K562 (cell line): ENCODE data around the gene CCDC159. TPM values are rescaled to one million over a fixed set of nuclear protein-coding genes. Genes with fewer than 3 reads are reported as not detected.
A peak's percentile ranks its signal among the peaks of the same experiment; 100 is the strongest.

Experiments
- ATAC-seq: fragments of 200-7000 bp; cut with Tn5 transposase; 3 replicates; pipeline ENCODE4 v1.9.1; 2020; ENCODE audit warnings: moderate library complexity
- BruUV-seq: library from RNA; stranded (reverse); fragments of 400-500 nt; replicated peaks from 2 replicates; lab custom pipeline; 2021; lab: Mats Ljungman, UMichigan
- CTCF ChIA-PET: fragments of 300-600 bp; formaldehyde crosslinking; extraction: SDS; loops from one replicate; lab custom pipeline; 2021; ENCODE audit warnings: low intra/inter-chr PET ratio; lab: Yijun Ruan, JAX
- POLR2A ChIA-PET: fragments of 300-600, 350-650 bp; sonication (Branson Sonifier 250); formaldehyde crosslinking; extraction: SDS; loops from one replicate; lab custom pipeline; 2021; ENCODE audit warnings: antibody characterized with exemption, inconsistent platforms; lab: Yijun Ruan, JAX
- DNase-seq, 4 experiments: peaks; one replicate each; pipeline versions ENCODE4 v3.0.0 to v3.0.0-alpha.2; 2011 to 2018; ENCODE audit warnings: low spot score in 3 of 4, mixed read lengths in 3 of 4; ENCODE audit errors: extremely low read depth in 1 of 4
- FAIRE-seq: peaks from 2 replicates; lab custom pipeline; 2011; peaks lifted over from hg19 to GRCh38; lab: Jason Lieb, UNC
- H2AFZ ChIP-seq: 2 replicates; pipeline ENCODE4 v1.6.0; 2011; ENCODE audit warnings: low read depth, low read length, control low read depth, inconsistent platforms
- H3K27ac ChIP-seq: fragments of 200-600 bp; 3 replicates; pipeline ENCODE4 v1.8.0; 2011; ENCODE audit warnings: low read depth, mild to moderate bottlenecking, control low read depth, inconsistent platforms, low read length, moderate library complexity, mixed read lengths; ENCODE audit errors: extremely low read depth
- H3K27me3 ChIP-seq, 2 experiments: fragments of 300-600 bp in 1 of 2; 2 replicates in 1 of 2; 3 replicates in 1 of 2; pipeline versions ENCODE4 v1.6.0 to v1.8.0; 2011; ENCODE audit warnings: inconsistent platforms in 2 of 2, low read length in 2 of 2, mild to moderate bottlenecking in 1 of 2, mixed read lengths in 1 of 2, moderate library complexity in 1 of 2; ENCODE audit not compliant: control insufficient read depth in 2 of 2, insufficient read depth in 2 of 2
- H3K36me3 ChIP-seq: fragments of 300-600 bp; 3 replicates; pipeline ENCODE4 v1.8.0; 2011; ENCODE audit warnings: mild to moderate bottlenecking, low read length, inconsistent platforms; ENCODE audit not compliant: control insufficient read depth, insufficient read depth
- H3K4me1 ChIP-seq, 2 experiments: fragments of 200-600 bp in 1 of 2; replicated peaks in 1 of 2; 2 replicates in 1 of 2; 3 replicates in 1 of 2; pipeline versions ENCODE4 v1.5.1 to v1.8.0; 2011; ENCODE audit warnings: inconsistent platforms in 2 of 2, low read length in 2 of 2, mild to moderate bottlenecking in 1 of 2, mixed read lengths in 1 of 2, moderate library complexity in 1 of 2; ENCODE audit not compliant: control insufficient read depth in 2 of 2, insufficient read depth in 2 of 2
- H3K4me2 ChIP-seq: 2 replicates; pipeline ENCODE4 v1.6.1; 2011; ENCODE audit warnings: low read length, control low read depth, inconsistent platforms, mixed read lengths; ENCODE audit not compliant: insufficient read depth
- H3K4me3 ChIP-seq: fragments of 200-600 bp; sonication (generic), shearing (Covaris generic); 2 replicates; pipeline ENCODE4 v1.5.1; 2016; ENCODE audit warnings: control low read depth, inconsistent platforms
- H3K79me2 ChIP-seq: fragments of 200-600 bp; 3 replicates; pipeline ENCODE4 v1.8.0; 2011; ENCODE audit warnings: low read length, inconsistent platforms; ENCODE audit not compliant: control insufficient read depth, insufficient read depth
- H3K9ac ChIP-seq, 2 experiments: 2 replicates each; pipeline versions ENCODE4 v1.6.0 to v1.6.1; 2011; ENCODE audit warnings: low read depth in 2 of 2, low read length in 2 of 2, control low read depth in 1 of 2, inconsistent platforms in 1 of 2, mild to moderate bottlenecking in 1 of 2, mixed read lengths in 1 of 2; ENCODE audit not compliant: insufficient read depth in 1 of 2
- H3K9me1 ChIP-seq: one replicate; pipeline ENCODE4 v1.6.0; 2011; ENCODE audit warnings: inconsistent platforms, mild to moderate bottlenecking, low read length, moderate library complexity; ENCODE audit not compliant: control insufficient read depth, insufficient read depth
- H3K9me3 ChIP-seq: replicated peaks from 2 replicates; pipeline ENCODE4 v1.5.1; 2011; ENCODE audit warnings: low read depth, low read length, inconsistent platforms; ENCODE audit not compliant: control insufficient read depth, insufficient read depth
- H4K20me1 ChIP-seq: replicated peaks from 2 replicates; pipeline ENCODE4 v1.6.1; 2011; ENCODE audit warnings: low read length, inconsistent platforms, mixed read lengths; ENCODE audit not compliant: control insufficient read depth, insufficient read depth
- GTF2A2 ChIP-seq: IDR thresholded peaks from 2 replicates; pipeline ENCODE4 v1.6.1; 2016; ENCODE audit warnings: mild to moderate bottlenecking, missing genetic modification characterization, missing compliant biosample characterization
- RBFOX2 ChIP-seq: fragments of 200-400 bp; formaldehyde crosslinking; IDR thresholded peaks from 2 replicates; pipeline ENCODE4 v1.6.1; 2017; ENCODE audit warnings: low read depth, mild to moderate bottlenecking, low read length, moderate library complexity
- RBM34 ChIP-seq: fragments of 200-400 bp; formaldehyde crosslinking; IDR thresholded peaks from 2 replicates; pipeline ENCODE4 v1.6.1; 2018; ENCODE audit warnings: low read length, borderline replicate concordance; ENCODE audit not compliant: insufficient read depth
- WGBS: fragments of 100-300 bp; shearing (Covaris generic); methylation state at CpG from one replicate; pipeline ENCODE4 v1.1.6; 2016; ENCODE audit warnings: low coverage, mixed read lengths; ENCODE audit not compliant: insufficient coverage; ENCODE audit errors: missing lambda C conversion rate; 5-methylcytosine and 5-hydroxymethylcytosine counted together
- in situ Hi-C: fragments of 300-500 bp; cut with MboI; formaldehyde crosslinking; loops from 4 replicates; pipeline ENCODE4 v1.15.0; 2018; ENCODE audit warnings: inconsistent platforms, mixed read lengths
- intact Hi-C: fragments of 100-400 bp; cut with micrococcal nuclease; formaldehyde crosslinking; loops from 2 replicates; pipeline ENCODE4 v1.14.2; 2022
- polyA plus RNA-seq, 8 experiments: library from polyadenylated mRNA; depleted of rRNA in 4 of 8; stranded (reverse) in 5 of 8; unstranded in 3 of 8; fragments of >200 nt; fragmentation: Nextera tagmentation in 2 of 8; fragmentation: Illumina TruSeq in 1 of 8; extraction: Ambion mirVana in 2 of 8; extraction: Trizol in 1 of 8; gene quantifications; 2 replicates each; pipeline versions ENCODE4 v1.2.1 to v1.2.3, GENCODE V29; 2011 to 2014; ENCODE audit warnings: inconsistent platforms in 1 of 8, missing spikeins in 1 of 8
- total RNA-seq, 7 experiments: library from RNA; depleted of rRNA in 6 of 7; stranded (reverse); fragments of >200 nt in 6 of 7; fragmentation: Illumina TruSeq in 2 of 7; extraction: Trizol in 2 of 7; gene quantifications; 2 replicates each; pipeline versions ENCODE4 v1.2.1 to v1.2.3, GENCODE V29; 2011 to 2021; ENCODE audit warnings: low replicate concordance in 1 of 7
- TF ChIP-seq, protein P1 (sequence below): sonication (generic); formaldehyde crosslinking; IDR thresholded peaks from 2 replicates; pipeline ENCODE4 v1.8.0; 2022; ENCODE audit warnings: mild to moderate bottlenecking, missing genetic modification reagents
- TF ChIP-seq, protein P2 (sequence below): sonication (generic); formaldehyde crosslinking; IDR thresholded peaks from 2 replicates; pipeline ENCODE4 v1.8.0; 2022; ENCODE audit warnings: missing genetic modification reagents, mild to moderate bottlenecking, moderate library complexity, borderline replicate concordance

Gene CCDC159
- total and polyA plus RNA-seq, 9 of the 15 experiments (the other 6 are each of a cell fraction or from before 2014, with no cell fraction given), result 0.68 to 10.1 (median 4.7) TPM

DNA sequence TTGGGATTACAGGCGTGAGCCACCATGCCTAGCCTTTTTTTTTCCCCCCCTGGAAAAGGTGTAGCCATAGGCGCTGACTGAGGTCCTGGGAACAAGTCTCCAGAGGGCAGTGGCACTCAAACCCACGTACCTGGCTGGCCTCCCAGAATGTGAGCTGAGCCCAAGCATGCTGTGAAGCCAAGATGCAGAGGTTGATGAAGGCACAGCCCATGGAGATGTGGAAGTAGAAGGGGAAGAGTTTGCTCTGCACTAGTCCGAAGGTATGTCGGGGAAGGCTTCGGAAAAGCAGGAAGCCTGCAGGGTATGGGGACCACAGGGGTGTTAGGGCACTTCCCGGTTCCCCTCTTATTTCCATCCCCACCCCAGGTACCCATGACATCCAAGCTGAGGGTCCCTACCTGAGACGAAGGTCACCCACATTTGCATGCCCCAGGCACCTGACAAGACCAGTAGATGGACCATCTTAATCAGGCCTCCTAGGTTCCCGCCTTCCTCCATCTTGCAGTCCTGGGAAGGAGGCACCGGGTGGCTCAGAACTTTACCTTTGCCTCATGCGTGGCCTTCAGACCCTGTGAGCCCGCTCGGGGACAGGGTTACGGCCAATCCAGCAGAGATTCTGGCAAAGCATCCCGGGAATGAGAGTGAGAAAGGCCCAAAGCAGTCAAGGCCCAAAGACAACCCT, 1.1 kb upstream of the CCDC159 start (continued):
- TF ChIP-seq, protein P1, sequence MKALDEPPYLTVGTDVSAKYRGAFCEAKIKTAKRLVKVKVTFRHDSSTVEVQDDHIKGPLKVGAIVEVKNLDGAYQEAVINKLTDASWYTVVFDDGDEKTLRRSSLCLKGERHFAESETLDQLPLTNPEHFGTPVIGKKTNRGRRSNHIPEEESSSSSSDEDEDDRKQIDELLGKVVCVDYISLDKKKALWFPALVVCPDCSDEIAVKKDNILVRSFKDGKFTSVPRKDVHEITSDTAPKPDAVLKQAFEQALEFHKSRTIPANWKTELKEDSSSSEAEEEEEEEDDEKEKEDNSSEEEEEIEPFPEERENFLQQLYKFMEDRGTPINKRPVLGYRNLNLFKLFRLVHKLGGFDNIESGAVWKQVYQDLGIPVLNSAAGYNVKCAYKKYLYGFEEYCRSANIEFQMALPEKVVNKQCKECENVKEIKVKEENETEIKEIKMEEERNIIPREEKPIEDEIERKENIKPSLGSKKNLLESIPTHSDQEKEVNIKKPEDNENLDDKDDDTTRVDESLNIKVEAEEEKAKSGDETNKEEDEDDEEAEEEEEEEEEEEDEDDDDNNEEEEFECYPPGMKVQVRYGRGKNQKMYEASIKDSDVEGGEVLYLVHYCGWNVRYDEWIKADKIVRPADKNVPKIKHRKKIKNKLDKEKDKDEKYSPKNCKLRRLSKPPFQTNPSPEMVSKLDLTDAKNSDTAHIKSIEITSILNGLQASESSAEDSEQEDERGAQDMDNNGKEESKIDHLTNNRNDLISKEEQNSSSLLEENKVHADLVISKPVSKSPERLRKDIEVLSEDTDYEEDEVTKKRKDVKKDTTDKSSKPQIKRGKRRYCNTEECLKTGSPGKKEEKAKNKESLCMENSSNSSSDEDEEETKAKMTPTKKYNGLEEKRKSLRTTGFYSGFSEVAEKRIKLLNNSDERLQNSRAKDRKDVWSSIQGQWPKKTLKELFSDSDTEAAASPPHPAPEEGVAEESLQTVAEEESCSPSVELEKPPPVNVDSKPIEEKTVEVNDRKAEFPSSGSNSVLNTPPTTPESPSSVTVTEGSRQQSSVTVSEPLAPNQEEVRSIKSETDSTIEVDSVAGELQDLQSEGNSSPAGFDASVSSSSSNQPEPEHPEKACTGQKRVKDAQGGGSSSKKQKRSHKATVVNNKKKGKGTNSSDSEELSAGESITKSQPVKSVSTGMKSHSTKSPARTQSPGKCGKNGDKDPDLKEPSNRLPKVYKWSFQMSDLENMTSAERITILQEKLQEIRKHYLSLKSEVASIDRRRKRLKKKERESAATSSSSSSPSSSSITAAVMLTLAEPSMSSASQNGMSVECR, result 0 out of 2 replicates have a peak, but pooled peaks have one; percentile 31
- TF ChIP-seq RBFOX2, result no peak
- TF ChIP-seq RBM34, result no peak

DNA sequence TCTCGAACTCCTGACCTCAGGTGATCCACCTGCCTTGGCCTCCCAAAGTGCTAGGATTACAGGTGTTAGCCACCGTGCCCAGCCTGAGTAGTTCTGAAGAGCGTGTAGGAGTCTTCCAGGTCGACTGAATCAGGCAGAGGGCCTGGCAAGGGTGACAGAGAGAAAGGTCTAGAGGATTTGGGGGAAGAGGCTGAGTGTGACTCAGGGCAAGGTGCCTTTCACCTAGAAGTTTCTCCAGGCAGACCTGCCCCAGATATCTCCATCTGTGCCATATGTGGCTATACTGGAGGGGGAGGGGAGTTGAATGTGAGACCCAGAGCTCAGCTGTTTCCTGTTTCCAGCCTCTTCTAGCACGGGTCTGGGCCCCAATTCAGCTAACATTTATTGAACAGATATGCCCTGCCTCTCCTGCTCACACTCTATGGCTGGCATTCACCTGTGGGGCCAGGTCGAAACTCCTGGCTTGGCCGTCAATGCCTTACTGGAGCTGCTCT, 1.3 kb downstream of the CCDC159 start:
- H3K79me2 ChIP-seq, result no peaks in the 10 kb centered on the region
- no peak overlapping the region for H3K4me2 ChIP-seq
- in situ Hi-C loops, result no loop called here
- FAIRE-seq (no peak), ATAC-seq (no peak), DNase-seq (no peak)
- H3K27ac ChIP-seq, result 0 out of 3 replicates have a peak overlapping the region, but pooled peaks have one; percentile 32
- peaks cover 2% of the 10 kb centered on the region for H3K9me1 ChIP-seq
- WGBS, result 54% methylated on average over 6 of the region's 7 CpGs
- intact Hi-C loops, result no loop called here
- no peak overlapping the region for H3K4me3 ChIP-seq
- peaks cover 26 to 43% of the 10 kb centered on the region in 2 experiments for H3K4me1 ChIP-seq
- CTCF ChIA-PET, result no interaction called here
- H3K9ac ChIP-seq, result peak overlapping the region in 1 of 2 experiments; percentile 18; a peak in 1 of 4 replicates
- POLR2A ChIA-PET, result interaction anchor here (0.6 to 2.1 kb wide), 3 partner anchors 14 to 132 kb away, joined by 3 to 13 read pairs (median 5); no protein-coding TSS in a partner anchor
- BruUV-seq, result no TSS peak
- H3K27me3 ChIP-seq, result no peaks in the 10 kb centered on the region
- no peak overlapping the region for H2AFZ ChIP-seq
- no peaks in the 10 kb centered on the region for H4K20me1 ChIP-seq
- TF ChIP-seq, protein P2, sequence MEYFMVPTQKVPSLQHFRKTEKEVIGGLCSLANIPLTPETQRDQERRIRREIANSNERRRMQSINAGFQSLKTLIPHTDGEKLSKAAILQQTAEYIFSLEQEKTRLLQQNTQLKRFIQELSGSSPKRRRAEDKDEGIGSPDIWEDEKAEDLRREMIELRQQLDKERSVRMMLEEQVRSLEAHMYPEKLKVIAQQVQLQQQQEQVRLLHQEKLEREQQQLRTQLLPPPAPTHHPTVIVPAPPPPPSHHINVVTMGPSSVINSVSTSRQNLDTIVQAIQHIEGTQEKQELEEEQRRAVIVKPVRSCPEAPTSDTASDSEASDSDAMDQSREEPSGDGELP (CRISPR knock-in tag), result peak; percentile 21; the same call in 1 of the 2 replicates
- no peak for TF ChIP-seq GTF2A2 (tag)
- H3K36me3 ChIP-seq, result no peaks in the 10 kb centered on the region
- H3K9me3 ChIP-seq, result peaks cover 3% of the 10 kb centered on the region; the same call in 1 of the 2 replicates
